ENCODE measurements around the gene SENP8.

DNA sequence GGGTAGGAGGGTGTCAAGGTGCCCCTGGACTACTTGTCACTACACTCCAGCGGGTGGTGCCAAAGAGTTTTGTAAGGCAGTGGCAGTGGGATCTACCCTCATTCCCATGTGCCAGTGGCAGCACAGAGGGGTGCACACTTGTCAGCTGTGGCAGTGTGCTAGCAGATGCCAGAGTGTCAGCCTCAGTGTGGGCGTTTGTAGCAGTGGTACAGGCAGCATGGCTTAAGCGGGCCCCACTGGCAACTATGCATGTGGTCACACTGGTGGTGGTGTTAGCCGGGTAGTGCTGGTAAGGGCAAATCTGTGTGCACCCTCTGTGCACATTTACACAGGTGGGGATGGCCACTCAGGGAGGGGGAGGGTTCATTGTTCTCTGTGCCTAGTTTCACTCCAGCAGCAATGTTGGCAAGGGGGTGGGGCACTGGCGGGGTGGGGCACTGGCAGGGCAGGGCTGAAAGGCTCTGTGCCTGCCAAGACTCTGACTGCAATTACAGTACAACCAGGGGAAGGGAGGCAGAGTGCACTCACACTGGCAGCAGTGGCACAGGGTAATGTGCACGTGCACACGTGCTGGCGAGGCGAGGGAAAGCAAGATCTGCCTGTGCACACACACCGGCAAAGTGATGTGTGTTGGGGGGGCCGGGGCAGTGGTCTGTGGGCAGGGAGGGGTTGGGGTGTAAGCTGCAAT lies 32.0 kb upstream of the SENP8 start:
- TF ChIP-seq ZC3H10 (CRISPR knock-in tag; IDR thresholded peaks at IDR 0.05) (no peak), RARB (CRISPR knock-in tag; IDR thresholded peaks at IDR 0.05) (no peak), ZFP3 (CRISPR knock-in tag; IDR thresholded peaks at IDR 0.05) (no peak), CSDC2 (CRISPR knock-in tag; IDR thresholded peaks at IDR 0.05) (no peak), TCF4 (CRISPR knock-in tag; IDR thresholded peaks at IDR 0.05; ENCODE audit: borderline replicate concordance) (no peak), ARNTL (CRISPR knock-in tag; IDR thresholded peaks at IDR 0.05; ENCODE audit: borderline replicate concordance, low read depth) (no peak), SNAI2 (CRISPR knock-in tag; IDR thresholded peaks at IDR 0.05) (no peak), ZNF565 (CRISPR knock-in tag; conservative IDR thresholded peaks at IDR 0.05; ENCODE audit: low read depth) (no peak), ZFP30 (CRISPR knock-in tag; IDR thresholded peaks at IDR 0.05) (no peak), OSR1 (CRISPR knock-in tag; IDR thresholded peaks at IDR 0.05) (no peak)
- TF ChIP-seq, protein P1, sequence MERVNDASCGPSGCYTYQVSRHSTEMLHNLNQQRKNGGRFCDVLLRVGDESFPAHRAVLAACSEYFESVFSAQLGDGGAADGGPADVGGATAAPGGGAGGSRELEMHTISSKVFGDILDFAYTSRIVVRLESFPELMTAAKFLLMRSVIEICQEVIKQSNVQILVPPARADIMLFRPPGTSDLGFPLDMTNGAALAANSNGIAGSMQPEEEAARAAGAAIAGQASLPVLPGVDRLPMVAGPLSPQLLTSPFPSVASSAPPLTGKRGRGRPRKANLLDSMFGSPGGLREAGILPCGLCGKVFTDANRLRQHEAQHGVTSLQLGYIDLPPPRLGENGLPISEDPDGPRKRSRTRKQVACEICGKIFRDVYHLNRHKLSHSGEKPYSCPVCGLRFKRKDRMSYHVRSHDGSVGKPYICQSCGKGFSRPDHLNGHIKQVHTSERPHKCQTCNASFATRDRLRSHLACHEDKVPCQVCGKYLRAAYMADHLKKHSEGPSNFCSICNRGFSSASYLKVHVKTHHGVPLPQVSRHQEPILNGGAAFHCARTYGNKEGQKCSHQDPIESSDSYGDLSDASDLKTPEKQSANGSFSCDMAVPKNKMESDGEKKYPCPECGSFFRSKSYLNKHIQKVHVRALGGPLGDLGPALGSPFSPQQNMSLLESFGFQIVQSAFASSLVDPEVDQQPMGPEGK (CRISPR knock-in tag; IDR thresholded peaks at IDR 0.05; ENCODE audit: borderline replicate concordance), result no peak
- TF ChIP-seq, protein P2, sequence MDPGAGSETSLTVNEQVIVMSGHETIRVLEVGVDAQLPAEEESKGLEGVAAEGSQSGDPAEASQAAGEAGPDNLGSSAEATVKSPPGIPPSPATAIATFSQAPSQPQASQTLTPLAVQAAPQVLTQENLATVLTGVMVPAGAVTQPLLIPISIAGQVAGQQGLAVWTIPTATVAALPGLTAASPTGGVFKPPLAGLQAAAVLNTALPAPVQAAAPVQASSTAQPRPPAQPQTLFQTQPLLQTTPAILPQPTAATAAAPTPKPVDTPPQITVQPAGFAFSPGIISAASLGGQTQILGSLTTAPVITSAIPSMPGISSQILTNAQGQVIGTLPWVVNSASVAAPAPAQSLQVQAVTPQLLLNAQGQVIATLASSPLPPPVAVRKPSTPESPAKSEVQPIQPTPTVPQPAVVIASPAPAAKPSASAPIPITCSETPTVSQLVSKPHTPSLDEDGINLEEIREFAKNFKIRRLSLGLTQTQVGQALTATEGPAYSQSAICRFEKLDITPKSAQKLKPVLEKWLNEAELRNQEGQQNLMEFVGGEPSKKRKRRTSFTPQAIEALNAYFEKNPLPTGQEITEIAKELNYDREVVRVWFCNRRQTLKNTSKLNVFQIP (CRISPR knock-in tag; IDR thresholded peaks at IDR 0.05; ENCODE audit: borderline replicate concordance, low read depth), result no peak
